Activated CD8-positive, alpha-beta memory T cell treated with anti-CD3 and anti-CD28 coated beads for 24 hours (primary cell): Measurements from ENCODE around the gene MC4R.

Source experiments
- DNase-seq: peaks from one replicate; pipeline ENCODE4 v3.0.0-alpha.2; 2020

Gene MC4R

DNA sequence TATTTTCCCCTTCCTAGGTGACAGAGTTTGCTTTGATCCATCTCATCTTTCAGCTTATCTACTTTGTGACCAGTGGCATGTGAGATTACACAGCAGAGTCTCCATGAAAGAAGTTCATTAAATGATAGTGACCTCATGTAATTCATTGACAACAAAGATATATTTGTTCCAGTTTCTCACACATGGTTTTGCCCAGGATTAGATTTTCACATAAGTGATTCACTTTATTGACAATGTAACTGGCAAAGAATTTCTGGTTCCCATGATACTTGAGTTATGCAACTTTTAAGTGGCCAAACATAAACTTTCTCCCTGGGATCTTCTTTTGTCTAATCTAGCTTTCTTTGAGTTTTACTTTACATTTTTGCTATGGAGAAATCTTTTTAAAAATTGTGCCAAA lies 50.0 kb downstream of the MC4R start:
- no peak for DNase-seq
